Measurements from ENCODE around the gene STX18. TPM values are rescaled to one million over a fixed set of nuclear protein-coding genes. Genes with fewer than 3 reads are reported as not detected.

The STX18 gene
- total RNA-seq, 1 experiment from 2014 or later, result 32.7 TPM

DNA sequence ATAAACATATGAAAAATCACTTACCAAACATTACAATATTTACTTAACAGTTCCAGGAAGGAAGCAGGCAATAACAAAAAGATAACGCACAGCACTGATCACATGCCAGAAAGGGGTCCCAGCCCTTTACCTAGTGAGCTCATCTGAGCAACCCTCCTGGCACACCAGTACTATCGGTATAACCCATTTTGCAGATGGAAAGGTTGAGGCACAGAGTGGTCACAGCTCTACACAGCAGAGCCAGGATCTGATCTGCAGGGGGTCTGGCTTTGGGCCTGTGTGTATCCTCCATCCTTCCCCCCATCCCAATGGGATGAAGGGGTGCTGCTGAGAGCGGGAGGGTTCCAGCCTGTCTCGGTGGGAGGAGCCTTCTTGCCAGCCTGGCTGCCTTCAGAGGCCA is 150.0 kb downstream of the STX18 start:
- no peaks in the 10 kb centered on the region for H3K9me3 Mint-ChIP-seq (ENCODE audit: unreplicated experiment)
- H3K36me3 Mint-ChIP-seq (ENCODE audit: insufficient read depth, unreplicated experiment), result no peaks in the 10 kb centered on the region
- no peak for DNase-seq (ENCODE audit: unreplicated experiment)
- H3K4me3 Mint-ChIP-seq (ENCODE audit: unreplicated experiment), result no peak overlapping the region
- TF ChIP-seq, protein P1, sequence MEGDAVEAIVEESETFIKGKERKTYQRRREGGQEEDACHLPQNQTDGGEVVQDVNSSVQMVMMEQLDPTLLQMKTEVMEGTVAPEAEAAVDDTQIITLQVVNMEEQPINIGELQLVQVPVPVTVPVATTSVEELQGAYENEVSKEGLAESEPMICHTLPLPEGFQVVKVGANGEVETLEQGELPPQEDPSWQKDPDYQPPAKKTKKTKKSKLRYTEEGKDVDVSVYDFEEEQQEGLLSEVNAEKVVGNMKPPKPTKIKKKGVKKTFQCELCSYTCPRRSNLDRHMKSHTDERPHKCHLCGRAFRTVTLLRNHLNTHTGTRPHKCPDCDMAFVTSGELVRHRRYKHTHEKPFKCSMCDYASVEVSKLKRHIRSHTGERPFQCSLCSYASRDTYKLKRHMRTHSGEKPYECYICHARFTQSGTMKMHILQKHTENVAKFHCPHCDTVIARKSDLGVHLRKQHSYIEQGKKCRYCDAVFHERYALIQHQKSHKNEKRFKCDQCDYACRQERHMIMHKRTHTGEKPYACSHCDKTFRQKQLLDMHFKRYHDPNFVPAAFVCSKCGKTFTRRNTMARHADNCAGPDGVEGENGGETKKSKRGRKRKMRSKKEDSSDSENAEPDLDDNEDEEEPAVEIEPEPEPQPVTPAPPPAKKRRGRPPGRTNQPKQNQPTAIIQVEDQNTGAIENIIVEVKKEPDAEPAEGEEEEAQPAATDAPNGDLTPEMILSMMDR (IDR thresholded peaks at IDR 0.05; ENCODE audit: unreplicated experiment), result no peak
- H3K27ac Mint-ChIP-seq (ENCODE audit: low read depth, unreplicated experiment), result no peak overlapping the region
- no TSS peak for BruUV-seq (replicated peaks)
- CTCF ChIA-PET, result no interaction called here
- POLR2A ChIA-PET, result no interaction called here
- H3K27me3 Mint-ChIP-seq (ENCODE audit: insufficient read depth, unreplicated experiment), result no peaks in the 10 kb centered on the region
- peaks cover 20% of the 10 kb centered on the region for H3K4me1 Mint-ChIP-seq (ENCODE audit: insufficient read depth, unreplicated experiment)
- intact Hi-C loops (cut with micrococcal nuclease), result no loop called here

DNA sequence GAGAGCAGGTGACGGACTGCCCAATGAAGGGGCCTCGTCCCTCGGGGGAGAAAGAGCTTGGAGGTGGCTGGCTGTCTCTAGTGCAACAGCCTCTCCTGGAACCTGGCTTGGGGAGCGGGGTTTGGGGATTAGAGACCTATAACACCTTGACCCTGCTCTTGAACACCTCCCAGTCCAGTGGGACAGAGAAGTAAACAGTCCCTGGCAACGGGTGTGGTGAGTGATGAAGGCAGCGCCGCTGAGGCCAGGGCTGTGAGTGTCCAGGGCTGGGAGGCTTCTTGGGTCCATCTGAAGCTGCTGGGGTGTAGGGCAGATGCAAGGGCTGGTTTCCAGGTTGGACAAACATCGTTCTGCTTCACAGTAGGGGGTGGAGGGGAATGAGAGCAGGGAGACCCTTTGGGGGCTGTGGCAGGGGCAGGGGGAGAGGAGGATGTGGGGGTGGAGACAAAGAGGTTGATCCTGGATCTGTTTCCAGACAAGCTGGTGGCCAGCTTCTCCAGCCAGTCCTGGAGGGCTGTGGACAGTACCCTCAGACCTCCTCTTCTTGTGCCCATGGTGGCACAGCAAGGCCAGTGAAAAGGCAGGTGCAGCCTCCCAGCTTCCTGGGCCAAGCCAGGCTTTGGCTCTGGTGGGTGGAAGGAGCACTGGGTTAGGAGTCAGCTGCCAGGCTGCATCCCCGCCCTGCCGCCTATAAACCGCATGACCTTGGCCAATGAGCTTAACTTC is 151.2 kb downstream of the STX18 start:
- intact Hi-C loops (cut with micrococcal nuclease), result no loop called here
- Mint-ChIP-seq H3K4me3 (ENCODE audit: unreplicated experiment) (no peak overlapping the region), H3K27ac (ENCODE audit: low read depth, unreplicated experiment) (no peak overlapping the region), H3K36me3 (ENCODE audit: insufficient read depth, unreplicated experiment) (no peaks in the 10 kb centered on the region), H3K4me1 (ENCODE audit: insufficient read depth, unreplicated experiment) (peaks cover 25% of the 10 kb centered on the region), H3K9me3 (ENCODE audit: unreplicated experiment) (no peaks in the 10 kb centered on the region), H3K27me3 (ENCODE audit: insufficient read depth, unreplicated experiment) (no peaks in the 10 kb centered on the region)
- TF ChIP-seq, protein P1 (IDR thresholded peaks at IDR 0.05; ENCODE audit: unreplicated experiment), result no peak
- no peak for DNase-seq (ENCODE audit: unreplicated experiment)
- BruUV-seq (replicated peaks), result no TSS peak
- ChIA-PET CTCF (no interaction called here), POLR2A (no interaction called here)

DNA sequence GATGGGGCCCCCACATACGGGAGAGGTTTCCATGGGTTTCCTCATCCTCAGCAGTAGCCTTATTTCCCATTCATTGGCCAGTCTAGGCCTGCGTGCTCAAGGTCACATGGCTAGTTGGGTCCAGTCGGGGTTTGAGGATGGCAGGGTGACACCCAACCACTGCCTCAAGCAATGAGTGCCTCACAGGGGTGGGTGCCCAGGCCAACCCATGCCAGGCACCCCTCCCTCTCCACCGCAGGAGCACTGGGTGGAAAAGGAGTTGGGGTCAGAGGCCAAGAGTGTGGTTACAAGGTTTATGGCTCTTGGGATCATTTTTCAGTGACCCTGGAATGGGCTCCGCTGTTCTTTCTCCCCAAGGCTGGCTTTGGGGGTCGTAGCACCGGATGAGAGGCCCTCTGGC is 151.8 kb downstream of the STX18 start:
- Mint-ChIP-seq H3K27me3 (ENCODE audit: insufficient read depth, unreplicated experiment) (no peaks in the 10 kb centered on the region), H3K27ac (ENCODE audit: low read depth, unreplicated experiment) (no peak overlapping the region)
- no peak for DNase-seq (ENCODE audit: unreplicated experiment)

DNA sequence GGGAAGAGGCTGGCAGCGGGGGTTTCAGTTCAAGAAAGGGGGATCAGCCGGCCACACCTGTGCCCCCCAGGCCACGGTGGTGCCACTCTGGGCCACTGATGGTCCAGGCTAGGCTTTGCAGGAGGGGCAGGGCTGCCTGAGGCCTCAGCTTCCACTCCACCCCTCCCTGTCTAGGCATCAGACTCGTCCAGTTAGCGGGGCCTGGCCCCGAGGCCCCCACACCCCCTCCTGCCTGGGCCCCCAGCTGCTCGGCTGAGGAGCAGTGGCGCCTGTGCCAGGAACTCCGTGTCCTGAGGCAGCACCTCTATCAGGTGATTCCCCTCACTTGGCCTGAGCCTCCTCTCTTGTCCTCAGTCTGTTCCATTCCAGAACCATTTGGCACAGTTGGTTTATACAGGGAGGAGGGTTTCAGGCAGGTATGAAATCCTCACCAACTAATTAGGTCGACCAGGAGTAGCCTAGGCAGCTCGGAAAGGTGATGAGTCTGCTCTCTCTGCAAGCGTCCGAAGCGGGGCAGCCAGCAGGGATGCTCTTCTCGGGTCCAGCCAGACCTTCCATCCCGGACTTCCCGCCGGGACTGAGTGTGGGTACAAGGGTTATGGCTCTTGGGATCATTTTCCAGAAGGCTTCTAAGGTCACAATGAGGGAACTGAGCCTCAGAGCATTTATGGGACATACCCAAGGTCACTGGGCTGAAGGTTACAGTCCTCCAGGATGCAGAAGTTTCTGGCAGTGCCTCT is 152.8 kb downstream of the STX18 start:
- Mint-ChIP-seq H3K27me3 (ENCODE audit: insufficient read depth, unreplicated experiment) (no peaks in the 10 kb centered on the region), H3K4me3 (ENCODE audit: unreplicated experiment) (no peak overlapping the region), H3K36me3 (ENCODE audit: insufficient read depth, unreplicated experiment) (no peaks in the 10 kb centered on the region), H3K27ac (ENCODE audit: low read depth, unreplicated experiment) (no peak overlapping the region), H3K4me1 (ENCODE audit: insufficient read depth, unreplicated experiment) (peaks cover 18% of the 10 kb centered on the region), H3K9me3 (ENCODE audit: unreplicated experiment) (no peaks in the 10 kb centered on the region)
- no peak for DNase-seq (ENCODE audit: unreplicated experiment)
- no TSS peak for BruUV-seq (replicated peaks)
- CTCF ChIA-PET, result no interaction called here
- POLR2A ChIA-PET, result no interaction called here
- TF ChIP-seq, protein P1 (IDR thresholded peaks at IDR 0.05; ENCODE audit: unreplicated experiment), result no peak
- intact Hi-C loops (cut with micrococcal nuclease), result no loop called here

More for the DNA sequence above, 151.8 kb downstream of the STX18 start:
- H3K36me3 Mint-ChIP-seq (ENCODE audit: insufficient read depth, unreplicated experiment), result no peaks in the 10 kb centered on the region
- no peak overlapping the region for H3K4me3 Mint-ChIP-seq (ENCODE audit: unreplicated experiment)
- CTCF ChIA-PET, result no interaction called here
- H3K4me1 Mint-ChIP-seq (ENCODE audit: insufficient read depth, unreplicated experiment), result peaks cover 25% of the 10 kb centered on the region
- POLR2A ChIA-PET, result no interaction called here
- TF ChIP-seq, protein P1 (IDR thresholded peaks at IDR 0.05; ENCODE audit: unreplicated experiment), result no peak
- BruUV-seq (replicated peaks), result no TSS peak
- no peaks in the 10 kb centered on the region for H3K9me3 Mint-ChIP-seq (ENCODE audit: unreplicated experiment)
- intact Hi-C loops (cut with micrococcal nuclease), result no loop called here
